Liver (tissue), 9 donors: ENCODE results near the gene GAP43. TPM values are rescaled to one million over a fixed set of nuclear protein-coding genes. Genes with fewer than 3 reads are reported as not detected.

ENCODE experiments used
- DNase-seq: peaks from one replicate; pipeline ENCODE4 v3.0.0-alpha.2; 2017; ENCODE audit warnings: low spot score
- H3K27ac ChIP-seq, 2 donors: one replicate each; pipeline ENCODE4 v1.7.0; 2013; ENCODE audit warnings: inconsistent platforms in 2 of 2, low read length in 2 of 2, control low read depth in 1 of 2, low read depth in 1 of 2, mild to moderate bottlenecking in 1 of 2
- H3K27me3 ChIP-seq, 4 donors: one replicate each; pipeline versions ENCODE4 v1.6.1 to v1.7.0; 2013; ENCODE audit warnings: low read length in 3 of 4, inconsistent platforms in 1 of 4, mild to moderate bottlenecking in 1 of 4, moderate library complexity in 1 of 4; ENCODE audit not compliant: control insufficient read depth in 4 of 4, insufficient read depth in 4 of 4
- H3K36me3 ChIP-seq, 4 donors: one replicate each; pipeline versions ENCODE4 v1.6.1 to v1.7.0; 2013; ENCODE audit warnings: low read length in 3 of 4, mild to moderate bottlenecking in 3 of 4, low read depth in 1 of 4, moderate library complexity in 1 of 4; ENCODE audit not compliant: control insufficient read depth in 4 of 4, insufficient read depth in 3 of 4
- H3K4me1 ChIP-seq, 4 donors: one replicate each; pipeline versions ENCODE4 v1.6.1 to v1.7.0; 2013; ENCODE audit warnings: low read length in 3 of 4, mild to moderate bottlenecking in 3 of 4, moderate library complexity in 1 of 4; ENCODE audit not compliant: control insufficient read depth in 4 of 4, insufficient read depth in 4 of 4
- H3K4me3 ChIP-seq, 3 donors: one replicate each; pipeline versions ENCODE4 v1.6.1 to v1.7.0; 2013; ENCODE audit warnings: low read length in 3 of 3, control low read depth in 1 of 3, low read depth in 1 of 3, mild to moderate bottlenecking in 1 of 3
- H3K9ac ChIP-seq, 2 donors: one replicate each; pipeline ENCODE4 v1.7.0; 2013; ENCODE audit warnings: low read length in 2 of 2, mild to moderate bottlenecking in 2 of 2, moderate library complexity in 2 of 2, control low read depth in 1 of 2, low read depth in 1 of 2
- H3K9me3 ChIP-seq, 4 donors: one replicate each; pipeline versions ENCODE4 v1.6.1 to v1.7.0; 2013; ENCODE audit warnings: low read length in 3 of 4; ENCODE audit not compliant: control insufficient read depth in 4 of 4
- ATF3 ChIP-seq: IDR thresholded peaks from 2 replicates; pipeline ENCODE4 v1.6.1; 2016; ENCODE audit warnings: antibody characterized with exemption
- CTCF ChIP-seq: fragments of 150-350 bp; IDR thresholded peaks from 2 replicates; pipeline ENCODE4 v1.5.1; 2017; ENCODE audit warnings: improper control_type of control experiment, low read depth, low read length; ENCODE audit not compliant: missing input control
- EGR1 ChIP-seq, 2 donors: IDR thresholded peaks; 2 replicates each; pipeline ENCODE4 v1.6.1; 2016 to 2018; ENCODE audit warnings: antibody characterized with exemption in 2 of 2, low read depth in 2 of 2
- FOXA1 ChIP-seq: IDR thresholded peaks from 2 replicates; pipeline ENCODE4 v1.6.1; 2016; ENCODE audit warnings: antibody characterized with exemption
- FOXA2 ChIP-seq: IDR thresholded peaks from 2 replicates; pipeline ENCODE4 v1.6.1; 2016; ENCODE audit warnings: antibody characterized with exemption
- GABPA ChIP-seq, 2 donors: IDR thresholded peaks in 1 of 2; conservative IDR thresholded peaks in 1 of 2; 2 replicates each; pipeline ENCODE4 v1.6.1; 2016; ENCODE audit warnings: antibody characterized with exemption in 2 of 2, mild to moderate bottlenecking in 1 of 2, moderate library complexity in 1 of 2
- HNF4A ChIP-seq, 2 donors: conservative IDR thresholded peaks; 2 replicates each; pipeline ENCODE4 v1.6.1; 2016; ENCODE audit warnings: antibody characterized with exemption in 2 of 2, mild to moderate bottlenecking in 2 of 2
- HNF4G ChIP-seq: IDR thresholded peaks from 2 replicates; pipeline ENCODE4 v1.6.1; 2016; ENCODE audit warnings: antibody characterized with exemption
- JUND ChIP-seq, 2 donors: IDR thresholded peaks; 2 replicates each; pipeline ENCODE4 v1.6.1; 2016; ENCODE audit warnings: antibody characterized with exemption in 2 of 2
- MAX ChIP-seq: IDR thresholded peaks from 2 replicates; pipeline ENCODE4 v1.6.1; 2016; ENCODE audit warnings: antibody characterized with exemption
- NR2F2 ChIP-seq: IDR thresholded peaks from 2 replicates; pipeline ENCODE4 v1.6.1; 2016; ENCODE audit warnings: antibody characterized with exemption
- RAD21 ChIP-seq, 2 donors: IDR thresholded peaks; 2 replicates each; pipeline ENCODE4 v1.6.1; 2016; ENCODE audit warnings: antibody characterized with exemption in 2 of 2, mild to moderate bottlenecking in 2 of 2
- REST ChIP-seq: IDR thresholded peaks from 2 replicates; pipeline ENCODE4 v1.6.1; 2016; ENCODE audit warnings: antibody characterized with exemption, mild to moderate bottlenecking
- RXRA ChIP-seq, 2 donors: IDR thresholded peaks; 2 replicates each; pipeline ENCODE4 v1.6.1; 2017 to 2018; ENCODE audit warnings: antibody characterized with exemption in 2 of 2, mild to moderate bottlenecking in 1 of 2
- SP1 ChIP-seq: IDR thresholded peaks from 2 replicates; pipeline ENCODE4 v1.6.1; 2018; ENCODE audit warnings: antibody characterized with exemption, mild to moderate bottlenecking
- TAF1 ChIP-seq: conservative IDR thresholded peaks from 2 replicates; pipeline ENCODE4 v1.6.1; 2016; ENCODE audit warnings: antibody characterized with exemption, mild to moderate bottlenecking
- YY1 ChIP-seq: IDR thresholded peaks from 2 replicates; pipeline ENCODE4 v1.6.1; 2016; ENCODE audit warnings: antibody characterized with exemption, mild to moderate bottlenecking
- ZBTB33 ChIP-seq: IDR thresholded peaks from 2 replicates; pipeline ENCODE4 v1.6.1; 2016; ENCODE audit warnings: antibody characterized with exemption
- WGBS: extraction: QIAGEN DNeasy Blood & Tissue Kit; methylation state at CpG from one replicate; pipeline ENCODE4 v1.1.7; 2013; 5-methylcytosine and 5-hydroxymethylcytosine counted together
- polyA plus RNA-seq, 2 donors: library from polyadenylated mRNA; stranded (reverse) in 1 of 2; unstranded in 1 of 2; fragments of 200-250 nt in 1 of 2; fragments of >200 nt in 1 of 2; fragmentation: Nextera tagmentation in 1 of 2; extraction: Ambion mirVana in 1 of 2; gene quantifications; one replicate each; pipeline versions ENCODE4 v1.2.1 to v1.2.3, GENCODE V29; 2013 to 2015
- total RNA-seq, 2 donors: library from RNA; depleted of rRNA; stranded (reverse); fragments of >200 nt; gene quantifications; one replicate each; pipeline ENCODE4 v1.2.3, GENCODE V29; 2014
- donor health status: healthy.
- donor health status: healthy.
- donor health status: healthy.
- donor health status: healthy.
- donor health status: healthy.

GAP43 gene
- total and polyA plus RNA-seq, 4 donors = 0.06 TPM; not detected in 3

GRCh38 chr3:115713284-115713683, 90.0 kb downstream of the GAP43 start:
- 74% methylated on average over 5 of the region's 5 CpGs for WGBS
- DNase-seq = no peak
- no peaks in the 10 kb centered on the region for H3K27me3 ChIP-seq

More at GRCh38 chr3:115713284-115713683, 90.0 kb downstream of the GAP43 start:
- Histone ChIP-seq H3K4me3 (no peak overlapping the region), H3K36me3 (no peaks in the 10 kb centered on the region), H3K27ac (no peak overlapping the region), H3K4me1 (no peaks in the 10 kb centered on the region), H3K9ac (no peak overlapping the region), H3K9me3 (no peaks in the 10 kb centered on the region)
- TF ChIP-seq EGR1 (IDR thresholded peaks at IDR 0.05; ENCODE audit: low read depth in 2 of 2) (no peak), CTCF (no peak), HNF4A (conservative IDR thresholded peaks at IDR 0.05) (no peak), FOXA1 (no peak), JUND (IDR thresholded peaks at IDR 0.05) (no peak), RAD21 (IDR thresholded peaks at IDR 0.05) (no peak), MAX (no peak), ATF3 (no peak), TAF1 (no peak), FOXA2 (no peak), REST (no peak), ZBTB33 (no peak), HNF4G (no peak), YY1 (no peak), RXRA (IDR thresholded peaks at IDR 0.05) (no peak), SP1 (no peak), NR2F2 (no peak), GABPA (IDR thresholded peaks at IDR 0.05 in 1 of 2, conservative IDR thresholded peaks at IDR 0.05 in 1 of 2) (no peak)
